Type B pancreatic cell (in vitro differentiated cells): ENCODE measurements around the gene PABPC1L. TPM values are rescaled to one million over a fixed set of nuclear protein-coding genes. Genes with fewer than 3 reads are reported as not detected.

ENCODE experiments used
- DNase-seq: peaks from one replicate; pipeline ENCODE4 v3.0.0; 2021; ENCODE audit warnings: mixed read lengths; ENCODE audit not compliant: unreplicated experiment; ENCODE audit errors: extremely low spot score
- H3K27ac Mint-ChIP-seq: 2 replicates; pipeline ENCODE4 v1.8.0; 2021; ENCODE audit warnings: mild to moderate bottlenecking, mixed read lengths
- H3K27me3 Mint-ChIP-seq: 2 replicates; pipeline ENCODE4 v1.8.0; 2021; ENCODE audit warnings: mixed read lengths
- H3K36me3 Mint-ChIP-seq: 2 replicates; pipeline ENCODE4 v1.8.0; 2021; ENCODE audit warnings: mixed read lengths
- H3K4me1 Mint-ChIP-seq: one replicate; pipeline ENCODE4 v1.8.0; 2021; ENCODE audit warnings: mixed read lengths; ENCODE audit not compliant: unreplicated experiment
- H3K4me3 Mint-ChIP-seq: 2 replicates; pipeline ENCODE4 v1.8.0; 2021; ENCODE audit warnings: mild to moderate bottlenecking, mixed read lengths
- H3K9me3 Mint-ChIP-seq: 2 replicates; pipeline ENCODE4 v1.8.0; 2021; ENCODE audit warnings: mixed read lengths
- total RNA-seq: library from RNA; stranded (reverse); gene quantifications from 2 replicates; pipeline ENCODE4 v1.2.1, GENCODE V29; 2021; ENCODE audit warnings: low replicate concordance
- TF ChIP-seq, protein P1 (sequence below): fragments of 200-600 bp; sonication (generic); conservative IDR thresholded peaks from 2 replicates; pipeline ENCODE4 v1.5.0; 2021; ENCODE audit warnings: antibody characterized with exemption, mild to moderate bottlenecking

The PABPC1L gene
- total RNA-seq, 1 donor from 2014 or later = 83.4 TPM

DNA sequence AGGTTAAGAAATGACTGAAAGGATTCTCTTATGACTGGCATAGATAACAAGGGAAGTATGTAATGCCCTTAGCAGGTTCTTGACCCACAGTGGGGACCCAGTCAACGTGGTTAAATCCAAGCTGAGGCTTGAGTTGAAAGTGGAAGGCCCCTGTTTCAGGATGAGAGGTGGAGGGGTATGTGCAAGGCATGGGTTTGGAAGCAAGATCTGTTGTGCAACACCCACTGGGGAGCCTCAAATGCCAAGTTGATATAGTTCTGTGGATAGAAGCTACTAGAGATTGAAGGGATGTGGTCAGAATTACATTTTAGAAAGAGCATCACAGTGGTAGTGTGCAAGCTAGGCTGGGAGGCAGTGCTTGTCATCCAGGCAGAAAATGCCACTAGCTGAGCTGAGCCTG is 5.1 kb downstream of the PABPC1L start:
- no peak for DNase-seq
- H3K4me3 Mint-ChIP-seq = no peak overlapping the region
- H3K4me1 Mint-ChIP-seq = peaks cover 14% of the 10 kb centered on the region
- no peaks in the 10 kb centered on the region for H3K27me3 Mint-ChIP-seq
- H3K36me3 Mint-ChIP-seq = peaks cover 13% of the 10 kb centered on the region
- H3K27ac Mint-ChIP-seq = no peak overlapping the region
- TF ChIP-seq, protein P1, sequence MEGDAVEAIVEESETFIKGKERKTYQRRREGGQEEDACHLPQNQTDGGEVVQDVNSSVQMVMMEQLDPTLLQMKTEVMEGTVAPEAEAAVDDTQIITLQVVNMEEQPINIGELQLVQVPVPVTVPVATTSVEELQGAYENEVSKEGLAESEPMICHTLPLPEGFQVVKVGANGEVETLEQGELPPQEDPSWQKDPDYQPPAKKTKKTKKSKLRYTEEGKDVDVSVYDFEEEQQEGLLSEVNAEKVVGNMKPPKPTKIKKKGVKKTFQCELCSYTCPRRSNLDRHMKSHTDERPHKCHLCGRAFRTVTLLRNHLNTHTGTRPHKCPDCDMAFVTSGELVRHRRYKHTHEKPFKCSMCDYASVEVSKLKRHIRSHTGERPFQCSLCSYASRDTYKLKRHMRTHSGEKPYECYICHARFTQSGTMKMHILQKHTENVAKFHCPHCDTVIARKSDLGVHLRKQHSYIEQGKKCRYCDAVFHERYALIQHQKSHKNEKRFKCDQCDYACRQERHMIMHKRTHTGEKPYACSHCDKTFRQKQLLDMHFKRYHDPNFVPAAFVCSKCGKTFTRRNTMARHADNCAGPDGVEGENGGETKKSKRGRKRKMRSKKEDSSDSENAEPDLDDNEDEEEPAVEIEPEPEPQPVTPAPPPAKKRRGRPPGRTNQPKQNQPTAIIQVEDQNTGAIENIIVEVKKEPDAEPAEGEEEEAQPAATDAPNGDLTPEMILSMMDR = no peak
- no peaks in the 10 kb centered on the region for H3K9me3 Mint-ChIP-seq

DNA sequence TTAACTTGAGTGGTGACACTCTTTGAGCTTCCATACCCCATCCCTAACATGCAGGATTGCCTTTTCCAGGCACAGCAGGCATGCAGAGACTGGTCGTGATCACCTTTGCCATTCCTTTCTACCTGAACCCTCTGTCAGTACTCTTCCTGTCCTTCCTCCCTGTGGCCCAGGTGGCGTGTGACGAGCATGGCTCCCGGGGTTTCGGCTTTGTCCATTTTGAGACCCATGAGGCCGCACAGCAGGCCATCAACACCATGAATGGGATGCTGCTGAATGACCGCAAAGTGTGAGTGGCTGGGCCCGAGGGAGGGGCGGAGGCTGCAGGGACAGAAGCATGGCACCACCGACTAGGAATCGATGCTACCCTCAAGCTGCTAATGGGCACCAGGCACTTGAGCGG is 6.7 kb downstream of the PABPC1L start:
- Mint-ChIP-seq H3K9me3 (no peaks in the 10 kb centered on the region), H3K4me1 (peaks cover 10% of the 10 kb centered on the region), H3K27ac (no peak overlapping the region), H3K4me3 (no peak overlapping the region), H3K36me3 (peaks cover 13% of the 10 kb centered on the region), H3K27me3 (no peaks in the 10 kb centered on the region)
- no peak for DNase-seq
- TF ChIP-seq, protein P1 = no peak

DNA sequence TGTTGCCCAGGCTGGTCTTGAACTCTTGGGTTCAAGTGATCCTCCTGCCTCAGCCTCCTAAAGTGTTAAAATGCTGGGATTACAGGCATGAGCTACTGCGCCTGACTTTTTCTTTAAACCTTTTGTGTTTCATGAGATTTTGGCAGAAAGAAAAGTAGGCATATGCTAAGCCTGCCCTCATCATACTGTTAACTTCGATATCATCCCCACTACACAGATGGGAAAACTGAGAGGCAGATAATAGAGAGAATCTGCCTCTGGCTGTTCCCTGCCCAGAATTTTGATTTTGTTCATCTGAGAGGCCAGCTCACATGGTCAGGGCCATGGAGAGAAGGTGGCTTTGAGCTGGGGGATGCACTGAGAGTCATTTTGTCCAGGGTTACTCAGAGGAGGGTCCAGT is 7.5 kb downstream of the PABPC1L start:
- Mint-ChIP-seq H3K9me3 (no peaks in the 10 kb centered on the region), H3K27me3 (no peaks in the 10 kb centered on the region), H3K27ac (no peak overlapping the region), H3K4me1 (peaks cover 2% of the 10 kb centered on the region), H3K36me3 (peaks cover 8% of the 10 kb centered on the region), H3K4me3 (no peak overlapping the region)
- TF ChIP-seq, protein P1 = no peak
- no peak for DNase-seq

DNA sequence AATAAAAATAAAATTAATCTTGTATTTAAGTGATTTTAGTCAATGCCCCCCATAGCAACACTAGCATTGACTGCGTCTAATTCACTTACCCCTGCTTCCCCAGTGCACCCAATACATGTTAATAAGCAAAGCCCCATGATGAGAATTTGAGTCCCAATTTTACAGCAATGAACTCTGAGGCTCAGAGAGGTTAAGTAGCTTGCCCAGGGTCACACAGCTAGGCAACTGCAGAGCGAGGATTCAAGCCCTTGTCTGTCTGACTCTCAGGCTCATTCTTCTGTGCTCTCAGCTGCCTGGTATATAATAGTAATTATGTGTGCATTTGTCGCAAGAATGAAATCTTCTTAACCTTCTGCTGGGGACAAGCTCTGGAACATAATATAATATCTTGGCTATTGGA is 8.5 kb downstream of the PABPC1L start:
- no peak for DNase-seq
- no peak overlapping the region for H3K4me3 Mint-ChIP-seq
- H3K27me3 Mint-ChIP-seq = no peaks in the 10 kb centered on the region
- H3K27ac Mint-ChIP-seq = no peak overlapping the region
- TF ChIP-seq, protein P1 = no peak
- H3K36me3 Mint-ChIP-seq = peaks cover 4% of the 10 kb centered on the region
- no peaks in the 10 kb centered on the region for H3K4me1 Mint-ChIP-seq
- H3K9me3 Mint-ChIP-seq = no peaks in the 10 kb centered on the region

DNA sequence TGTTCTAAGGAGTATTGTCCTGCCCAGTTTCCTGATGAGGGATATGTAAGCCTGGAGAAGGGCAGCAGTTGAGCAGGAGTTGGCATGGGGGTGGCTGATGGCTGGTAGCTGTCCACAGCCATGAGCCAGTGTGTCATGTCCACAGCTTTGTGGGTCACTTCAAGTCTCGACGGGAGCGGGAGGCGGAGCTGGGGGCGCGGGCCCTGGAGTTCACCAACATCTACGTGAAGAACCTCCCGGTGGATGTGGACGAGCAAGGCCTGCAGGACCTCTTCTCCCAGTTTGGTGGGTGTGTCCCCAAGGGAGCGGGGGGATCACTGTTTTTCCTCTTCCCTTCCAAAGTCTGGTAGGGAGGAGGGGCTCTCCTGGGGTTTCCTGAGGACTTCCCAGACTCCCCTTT is 8.9 kb downstream of the PABPC1L start:
- DNase-seq = no peak
- TF ChIP-seq, protein P1 = no peak
- Mint-ChIP-seq H3K4me3 (no peak overlapping the region), H3K36me3 (peaks cover 4% of the 10 kb centered on the region), H3K27me3 (no peaks in the 10 kb centered on the region), H3K9me3 (no peaks in the 10 kb centered on the region), H3K4me1 (no peaks in the 10 kb centered on the region), H3K27ac (no peak overlapping the region)

GRCh38 chr20:44921447-44921846 is 11.6 kb downstream of the PABPC1L start:
- peaks cover 5% of the 10 kb centered on the region for H3K36me3 Mint-ChIP-seq
- H3K27me3 Mint-ChIP-seq = no peaks in the 10 kb centered on the region
- no peaks in the 10 kb centered on the region for H3K9me3 Mint-ChIP-seq
- TF ChIP-seq, protein P1 = no peak
- H3K4me1 Mint-ChIP-seq = no peaks in the 10 kb centered on the region
- H3K27ac Mint-ChIP-seq = no peak overlapping the region
- DNase-seq = no peak
- no peak overlapping the region for H3K4me3 Mint-ChIP-seq
